A549 (cell line): Measurements from ENCODE around the gene GSG1L. TPM values are rescaled to one million over a fixed set of nuclear protein-coding genes. Genes with fewer than 3 reads are reported as not detected.

Source experiments
- ATAC-seq, 2 experiments: fragments of 200-7000 bp in 1 of 2; fragments of >200 bp in 1 of 2; cut with Nextera tagmentation in 1 of 2; cut with Tn5 transposase in 1 of 2; 3 replicates each; pipeline versions ENCODE4 v1.8.0 to v1.9.1; 2018 to 2020; ENCODE audit warnings: mild to moderate bottlenecking in 1 of 2, moderate library complexity in 1 of 2
- CTCF ChIA-PET: fragments of 300-600 bp; sonication (Branson Sonifier 250); formaldehyde crosslinking; extraction: SDS; loops from one replicate; lab custom pipeline; 2021; ENCODE audit warnings: antibody characterized with exemption, inconsistent platforms; lab: Yijun Ruan, JAX
- POLR2A ChIA-PET: fragments of 350-600 bp; formaldehyde crosslinking; extraction: SDS; loops from one replicate; lab custom pipeline; 2021; ENCODE audit warnings: antibody characterized with exemption, inconsistent platforms; lab: Yijun Ruan, JAX
- DNase-seq, 2 experiments: peaks; one replicate each; pipeline versions ENCODE4 v3.0.0 to v3.0.0-alpha.2; 2011 to 2016; ENCODE audit warnings: low read depth in 1 of 2, low spot score in 1 of 2
- FAIRE-seq: peaks from 2 replicates; lab custom pipeline; 2011; peaks lifted over from hg19 to GRCh38; lab: Jason Lieb, UNC
- H3K27ac ChIP-seq, 2 experiments: fragments of >200 bp; sonication (Bioruptor Twin); formaldehyde crosslinking; 3 replicates each; pipeline ENCODE4 v1.5.1; 2016 to 2017
- H3K4me1 ChIP-seq: fragments of >200 bp; sonication (Bioruptor Twin); formaldehyde crosslinking; 3 replicates; pipeline ENCODE4 v1.6.1; 2016
- H3K4me2 ChIP-seq: fragments of >200 bp; sonication (Bioruptor Twin); formaldehyde crosslinking; 3 replicates; pipeline ENCODE4 v1.6.1; 2016
- H3K4me3 ChIP-seq: fragments of >200 bp; sonication (Bioruptor Twin); formaldehyde crosslinking; 3 replicates; pipeline ENCODE4 v1.5.1; 2016
- H3K9me3 ChIP-seq: fragments of >200 bp; sonication (Bioruptor Twin); formaldehyde crosslinking; 3 replicates; pipeline ENCODE4 v1.6.1; 2016
- ATOH8 ChIP-seq: fragments of 250-450 bp; sonication (Bioruptor Pico); IDR thresholded peaks from 2 replicates; pipeline ENCODE4 v1.5.0; 2020; ENCODE audit warnings: low read depth, mild to moderate bottlenecking, moderate library complexity
- BHLHE40 ChIP-seq: IDR thresholded peaks from 2 replicates; pipeline ENCODE4 v1.6.1; 2012; ENCODE audit warnings: low read depth, low read length, inconsistent platforms
- CBX2 ChIP-seq: fragments of 200-600 bp; sonication (generic); IDR thresholded peaks from 2 replicates; pipeline ENCODE4 v1.6.1; 2016; ENCODE audit warnings: low read depth, mild to moderate bottlenecking, borderline replicate concordance
- CBX8 ChIP-seq: fragments of 200-600 bp; sonication (generic); IDR thresholded peaks from 2 replicates; pipeline ENCODE4 v1.6.1; 2016
- CEBPB ChIP-seq, 2 experiments: fragments of >200 bp in 1 of 2; sonication (Bioruptor Twin) in 1 of 2; formaldehyde crosslinking in 1 of 2; IDR thresholded peaks; 2 replicates each; pipeline ENCODE4 v1.6.1; 2012 to 2016
- CHD4 ChIP-seq: fragments of 200-600 bp; sonication (generic); IDR thresholded peaks from 2 replicates; pipeline ENCODE4 v1.6.1; 2016; ENCODE audit warnings: antibody characterized with exemption, mild to moderate bottlenecking, borderline replicate concordance
- EHF ChIP-seq: fragments of 250-450 bp; sonication (Bioruptor Pico); IDR thresholded peaks from 2 replicates; pipeline ENCODE4 v1.5.0; 2020; ENCODE audit warnings: mild to moderate bottlenecking
- ELK1 ChIP-seq: fragments of 150-350 bp; IDR thresholded peaks from 2 replicates; pipeline ENCODE4 v1.6.1; 2014; ENCODE audit warnings: low read depth, mild to moderate bottlenecking, low read length
- EP300 ChIP-seq, 2 experiments: fragments of >200 bp; sonication (Bioruptor Twin); formaldehyde crosslinking; IDR thresholded peaks; 2 replicates in 1 of 2; 3 replicates in 1 of 2; pipeline ENCODE4 v1.6.1; 2016 to 2017
- FOSB ChIP-seq: fragments of 250-450 bp; sonication (Bioruptor Pico); IDR thresholded peaks from 2 replicates; pipeline ENCODE4 v1.5.0; 2020; ENCODE audit warnings: mild to moderate bottlenecking, moderate library complexity
- FOSL2 ChIP-seq, 2 experiments: fragments of 450-650 bp in 1 of 2; fragments of >200 bp in 1 of 2; sonication (Bioruptor Twin) in 1 of 2; formaldehyde crosslinking; IDR thresholded peaks; 2 replicates each; pipeline versions ENCODE4 v1.5.0 to v1.6.1; 2016 to 2020; ENCODE audit warnings: mild to moderate bottlenecking in 1 of 2, moderate library complexity in 1 of 2
- HES2 ChIP-seq: fragments of >200 bp; sonication (Bioruptor Twin); formaldehyde crosslinking; IDR thresholded peaks from 2 replicates; pipeline ENCODE4 v1.6.1; 2016
- HOXA7 ChIP-seq: fragments of 250-450 bp; sonication (Bioruptor Pico); IDR thresholded peaks from 2 replicates; pipeline ENCODE4 v1.5.0; 2020; ENCODE audit warnings: mild to moderate bottlenecking, moderate library complexity
- HOXB13 ChIP-seq: fragments of 250-450 bp; sonication (Bioruptor Pico); IDR thresholded peaks from 2 replicates; pipeline ENCODE4 v1.5.0; 2020; ENCODE audit warnings: low read depth, mild to moderate bottlenecking, moderate library complexity
- HOXB5 ChIP-seq: fragments of 250-450 bp; sonication (Bioruptor Pico); IDR thresholded peaks from 2 replicates; pipeline ENCODE4 v1.5.0; 2020; ENCODE audit warnings: mild to moderate bottlenecking, moderate library complexity
- JUNB ChIP-seq: fragments of >200 bp; sonication (Bioruptor Twin); formaldehyde crosslinking; IDR thresholded peaks from 2 replicates; pipeline ENCODE4 v1.6.1; 2016
- KDM1A ChIP-seq: fragments of 200-600 bp; sonication (generic); IDR thresholded peaks from 2 replicates; pipeline ENCODE4 v1.6.1; 2016; ENCODE audit warnings: low read depth, mild to moderate bottlenecking
- MAX ChIP-seq: IDR thresholded peaks from 2 replicates; pipeline ENCODE4 v1.6.1; 2012
- MAZ ChIP-seq: fragments of 150-350 bp; IDR thresholded peaks from 2 replicates; pipeline ENCODE4 v1.6.1; 2014; ENCODE audit warnings: antibody characterized with exemption, low read depth, low read length, borderline replicate concordance
- MYC ChIP-seq: IDR thresholded peaks from 2 replicates; pipeline ENCODE4 v1.6.1; 2012; ENCODE audit warnings: mild to moderate bottlenecking, inconsistent platforms, low read length, improper control_type of control experiment, borderline replicate concordance
- NPAS2 ChIP-seq: fragments of 250-450 bp; sonication (Bioruptor Pico); IDR thresholded peaks from 2 replicates; pipeline ENCODE4 v1.8.0; 2022; ENCODE audit warnings: mild to moderate bottlenecking, moderate library complexity, borderline replicate concordance
- POLR2AphosphoS2 ChIP-seq: conservative IDR thresholded peaks from 2 replicates; pipeline ENCODE4 v1.6.1; 2012; ENCODE audit warnings: low read length, improper control_type of control experiment, inconsistent platforms
- RCOR1 ChIP-seq: fragments of 150-350 bp; IDR thresholded peaks from 2 replicates; pipeline ENCODE4 v1.6.1; 2014; ENCODE audit warnings: antibody characterized with exemption, low read length, low read depth
- RNF2 ChIP-seq: fragments of 200-600 bp; sonication (generic); IDR thresholded peaks from 2 replicates; pipeline ENCODE4 v1.6.1; 2016; ENCODE audit warnings: low read depth, mild to moderate bottlenecking, antibody characterized with exemption, moderate library complexity, borderline replicate concordance
- WGBS: methylation state at CpG from one replicate; pipeline ENCODE4 v1.1.6; 2017; ENCODE audit errors: missing lambda C conversion rate; 5-methylcytosine and 5-hydroxymethylcytosine counted together
- polyA plus RNA-seq, 4 experiments: library from polyadenylated mRNA; depleted of rRNA in 3 of 4; stranded (reverse); fragments of >200 nt; fragmentation: RNase III in 1 of 4; extraction: RNeasy Plus Mini Kit Qiagen cat#74134 plus additional on column Dnase treatment in 1 of 4; gene quantifications; 2 replicates in 3 of 4; 3 replicates in 1 of 4; pipeline ENCODE4 v1.2.3, GENCODE V29; 2011 to 2017

GSG1L gene
- polyA plus RNA-seq, 2 of the 4 experiments (the other 2 are of a cell fraction) = not detected

GRCh38 chr16:28052274-28053128 is 11.0 kb downstream of the GSG1L start:
- Histone ChIP-seq H3K9me3 (peaks cover 9% of the 10 kb centered on the region), H3K4me2 (no peak overlapping the region), H3K4me1 (no peaks in the 10 kb centered on the region)
- CTCF ChIA-PET = interaction anchor here (0.9 to 4.5 kb wide), 6 partner anchors 10 to 24 kb away, joined by 3 to 16 read pairs (median 4); no protein-coding TSS in a partner anchor
- ATAC-seq = peak in 1 of 2 experiments; percentile 36; a peak in 2 of 6 replicates
- POLR2A ChIA-PET = no interaction called here
- no peak for DNase-seq
- WGBS = 18% methylated on average over 7 of the region's 8 CpGs
- TF ChIP-seq MAX (no peak), ELK1 (no peak), FOSB (CRISPR knock-in tag) (no peak), HOXA7 (CRISPR knock-in tag) (no peak), BHLHE40 (no peak), ATOH8 (no peak), HES2 (no peak), POLR2AphosphoS2 (no peak), HOXB13 (no peak), JUNB (no peak)
- TF ChIP-seq, all 56 proteins: peak for 0
- no peak for FAIRE-seq
- H3K27ac ChIP-seq = no peak overlapping the region
- H3K4me3 ChIP-seq = no peak overlapping the region

GRCh38 chr16:28051486-28051885 is 12.0 kb downstream of the GSG1L start:
- ChIA-PET POLR2A (no interaction called here), CTCF (interaction anchor here (0.9 to 4.5 kb wide), 4 partner anchors 9 to 23 kb away, joined by 3 to 16 read pairs (median 4); no protein-coding TSS in a partner anchor)
- FAIRE-seq (no peak), DNase-seq (no peak), ATAC-seq (no peak)
- H3K4me2 ChIP-seq = no peak overlapping the region
- no peak overlapping the region for H3K27ac ChIP-seq
- TF ChIP-seq ATOH8 = no peak
- no peak for TF ChIP-seq EHF (CRISPR knock-in tag)
- no peak for TF ChIP-seq MAZ
- no peak for TF ChIP-seq HOXB13
- TF ChIP-seq FOSL2 (IDR thresholded peaks at IDR 0.05) = no peak
- TF ChIP-seq FOSL2 (CRISPR knock-in tag; IDR thresholded peaks at IDR 0.05) = no peak
- no peak for TF ChIP-seq CHD4
- no peak for TF ChIP-seq CBX2
- TF ChIP-seq CBX8 = no peak
- peaks cover 12% of the 10 kb centered on the region for H3K9me3 ChIP-seq
- 20% methylated on average over 7 of the region's 7 CpGs for WGBS
- H3K4me3 ChIP-seq = no peak overlapping the region
- no peaks in the 10 kb centered on the region for H3K4me1 ChIP-seq

- H3K27ac ChIP-seq = no peak overlapping the region
- peaks cover 3% of the 10 kb centered on the region; the same call in 1 of the 3 replicates for H3K9me3 ChIP-seq
- ATAC-seq = no peak
- H3K4me3 ChIP-seq = no peak overlapping the region
- DNase-seq = no peak
- POLR2A ChIA-PET = no interaction called here
- CTCF ChIA-PET = interaction anchor here (0.9 to 2.9 kb wide), 3 partner anchors 9 to 27 kb away, joined by 3 to 9 read pairs (median 3); no protein-coding TSS in a partner anchor
- no peak for FAIRE-seq
- 50% methylated on average over 8 of the region's 8 CpGs for WGBS
- H3K4me1 ChIP-seq = no peaks in the 10 kb centered on the region
- H3K4me2 ChIP-seq = no peak overlapping the region
- TF ChIP-seq CBX2 = no peak
- no peak for TF ChIP-seq MYC
- TF ChIP-seq ELK1 = no peak
- TF ChIP-seq NPAS2 = no peak
- TF ChIP-seq RNF2 = no peak
- TF ChIP-seq BHLHE40 = no peak
- no peak for TF ChIP-seq CBX8
- TF ChIP-seq RCOR1 = no peak
- TF ChIP-seq EP300 (IDR thresholded peaks at IDR 0.05) = no peak
- TF ChIP-seq FOSL2 (IDR thresholded peaks at IDR 0.05) = no peak
- no peak for TF ChIP-seq FOSL2 (CRISPR knock-in tag; IDR thresholded peaks at IDR 0.05)
- no peak for TF ChIP-seq KDM1A
- TF ChIP-seq CEBPB (IDR thresholded peaks at IDR 0.05) = no peak
- TF ChIP-seq HOXB5 (CRISPR knock-in tag) = no peak
Measured at GRCh38 chr16:28042811-28043210, 20.7 kb downstream of the GSG1L start.
